Measurements from ENCODE around the gene STOX2. TPM values are rescaled to one million over a fixed set of nuclear protein-coding genes. Genes with fewer than 3 reads are reported as not detected.

The STOX2 gene
- total RNA-seq, 4 donors from 2014 or later: 3.5 to 23.1 (median 7.6) TPM

DNA sequence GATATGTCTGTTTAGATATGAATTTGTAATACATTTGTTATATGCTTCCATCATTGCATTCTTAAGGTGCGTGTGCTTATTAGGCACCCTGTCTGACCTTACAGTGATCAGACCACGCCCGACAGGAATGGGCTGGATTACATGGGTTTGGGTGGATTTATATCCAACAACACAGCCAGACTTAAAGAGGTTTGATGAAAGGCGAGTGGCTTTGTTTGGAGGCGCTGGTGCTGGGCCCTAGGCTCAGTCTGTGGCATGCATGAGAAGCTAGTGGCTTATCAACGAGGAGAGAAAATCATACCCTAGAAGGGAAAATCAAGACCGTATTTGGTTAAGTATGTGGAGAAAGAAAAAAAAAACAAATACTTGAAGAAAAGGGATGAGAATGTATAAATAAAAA is 80.7 kb downstream of the STOX2 start:
- H3K4me3 ChIP-seq: no peak overlapping the region
- TF ChIP-seq, protein P1, sequence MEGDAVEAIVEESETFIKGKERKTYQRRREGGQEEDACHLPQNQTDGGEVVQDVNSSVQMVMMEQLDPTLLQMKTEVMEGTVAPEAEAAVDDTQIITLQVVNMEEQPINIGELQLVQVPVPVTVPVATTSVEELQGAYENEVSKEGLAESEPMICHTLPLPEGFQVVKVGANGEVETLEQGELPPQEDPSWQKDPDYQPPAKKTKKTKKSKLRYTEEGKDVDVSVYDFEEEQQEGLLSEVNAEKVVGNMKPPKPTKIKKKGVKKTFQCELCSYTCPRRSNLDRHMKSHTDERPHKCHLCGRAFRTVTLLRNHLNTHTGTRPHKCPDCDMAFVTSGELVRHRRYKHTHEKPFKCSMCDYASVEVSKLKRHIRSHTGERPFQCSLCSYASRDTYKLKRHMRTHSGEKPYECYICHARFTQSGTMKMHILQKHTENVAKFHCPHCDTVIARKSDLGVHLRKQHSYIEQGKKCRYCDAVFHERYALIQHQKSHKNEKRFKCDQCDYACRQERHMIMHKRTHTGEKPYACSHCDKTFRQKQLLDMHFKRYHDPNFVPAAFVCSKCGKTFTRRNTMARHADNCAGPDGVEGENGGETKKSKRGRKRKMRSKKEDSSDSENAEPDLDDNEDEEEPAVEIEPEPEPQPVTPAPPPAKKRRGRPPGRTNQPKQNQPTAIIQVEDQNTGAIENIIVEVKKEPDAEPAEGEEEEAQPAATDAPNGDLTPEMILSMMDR (IDR thresholded peaks at IDR 0.05): no peak
- no peak for TF ChIP-seq POLR2A (IDR thresholded peaks at IDR 0.05)

DNA sequence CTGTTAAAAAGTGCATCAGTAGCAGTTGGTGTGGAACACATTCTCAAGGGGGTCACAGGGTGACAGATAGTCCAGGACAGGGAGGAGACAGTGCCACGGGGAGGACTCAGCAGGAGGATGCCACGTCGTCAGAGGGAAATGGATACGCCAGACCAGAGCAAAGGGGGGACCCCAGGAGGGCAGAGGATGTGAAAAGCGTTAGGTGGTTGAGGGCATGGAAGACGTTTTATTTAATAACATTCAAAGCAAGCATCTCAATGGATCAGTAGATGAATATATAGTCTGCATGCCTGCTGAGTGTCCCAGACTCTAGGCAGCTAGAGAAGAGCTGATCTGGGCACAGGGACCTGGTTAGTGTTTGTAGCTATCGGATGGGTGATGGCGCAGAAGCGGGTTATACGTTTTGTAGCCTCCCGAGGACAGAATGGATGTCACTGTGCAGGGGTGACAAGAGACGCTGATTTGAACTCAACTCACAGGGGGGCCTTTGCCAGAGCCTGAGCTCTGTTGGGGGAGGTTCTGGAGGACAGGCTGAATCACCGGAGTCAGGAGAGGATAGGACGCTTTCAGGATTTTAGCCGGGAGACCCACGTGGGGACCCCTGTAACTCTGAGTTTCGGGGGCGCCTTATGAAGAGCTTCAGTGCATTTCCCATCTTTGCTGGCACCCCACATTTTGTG is 81.3 kb downstream of the STOX2 start:
- TF ChIP-seq, protein P1 (IDR thresholded peaks at IDR 0.05): no peak
- no peak for TF ChIP-seq POLR2A (IDR thresholded peaks at IDR 0.05)
- no peaks in the 10 kb centered on the region for H3K4me1 ChIP-seq
- H3K27me3 ChIP-seq: no peaks in the 10 kb centered on the region
- no peaks in the 10 kb centered on the region for H3K36me3 ChIP-seq
- H3K27ac ChIP-seq: no peak overlapping the region
- H3K4me3 ChIP-seq: no peak overlapping the region
- H3K9me3 ChIP-seq: no peaks in the 10 kb centered on the region
- no peak for DNase-seq

More for the DNA sequence above, 80.7 kb downstream of the STOX2 start:
- no peaks in the 10 kb centered on the region for H3K27me3 ChIP-seq
- no peak for DNase-seq
- no peaks in the 10 kb centered on the region for H3K9me3 ChIP-seq
- no peaks in the 10 kb centered on the region for H3K4me1 ChIP-seq
- H3K27ac ChIP-seq: no peak overlapping the region
- no peaks in the 10 kb centered on the region for H3K36me3 ChIP-seq

DNA sequence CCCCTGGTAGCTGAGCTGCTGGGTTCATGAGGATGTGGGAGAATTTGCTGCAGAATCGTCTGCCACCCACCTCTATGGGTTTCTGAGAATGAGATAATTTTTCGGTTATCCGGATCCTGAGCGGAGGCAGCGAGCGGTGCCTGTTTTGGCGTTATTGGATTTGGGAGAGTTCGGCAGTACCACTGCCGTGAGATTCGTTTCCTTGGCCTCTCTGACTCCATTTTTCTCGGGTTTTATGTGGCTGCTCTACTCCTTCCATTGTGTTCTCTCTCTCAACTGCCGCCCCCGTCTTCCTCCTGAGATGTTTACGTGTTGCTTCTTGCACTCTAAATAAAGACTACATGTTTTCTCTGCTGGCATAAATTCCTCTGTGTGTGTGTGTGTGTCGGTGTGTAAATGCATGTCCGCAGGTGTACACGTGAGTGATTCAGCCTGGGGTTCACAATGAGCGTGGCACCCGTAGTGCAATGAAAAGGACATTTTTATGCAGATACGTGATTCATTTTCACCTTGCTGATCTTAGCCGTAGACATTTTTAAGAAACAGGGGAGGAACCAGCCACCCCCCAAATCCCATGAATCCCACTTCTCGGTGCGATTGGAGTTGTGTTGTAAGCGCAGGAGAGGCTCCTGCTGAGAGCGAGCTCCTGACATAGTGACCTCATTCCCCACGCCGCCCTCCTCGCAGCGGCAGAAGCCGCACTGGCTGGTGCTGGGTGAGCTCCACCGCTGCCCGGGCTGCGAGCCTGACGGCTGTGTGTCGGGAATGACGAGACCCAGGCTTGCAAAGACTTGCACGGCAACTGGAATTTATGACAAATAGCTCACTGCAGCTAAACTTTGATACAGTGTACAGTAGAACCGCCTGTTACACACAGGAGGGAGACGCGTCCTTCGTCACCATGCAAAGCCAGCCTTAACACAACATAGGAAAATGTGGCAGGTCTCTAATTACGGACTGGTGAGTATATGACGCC is 82.2 kb downstream of the STOX2 start:
- peak overlapping the region in 3 of 4 donors; percentile 9 to 47 (median 15) for H3K27ac ChIP-seq
- H3K9me3 ChIP-seq: no peaks in the 10 kb centered on the region
- no peaks in the 10 kb centered on the region for H3K4me1 ChIP-seq
- no peak for TF ChIP-seq POLR2A (IDR thresholded peaks at IDR 0.05)
- TF ChIP-seq, protein P1 (IDR thresholded peaks at IDR 0.05): no peak
- no peaks in the 10 kb centered on the region for H3K27me3 ChIP-seq
- peak in 1 of 3 donors; percentile 52 for DNase-seq
- peak overlapping the region in 2 of 4 donors; percentile 1 to 32 for H3K4me3 ChIP-seq
- no peaks in the 10 kb centered on the region for H3K36me3 ChIP-seq

DNA sequence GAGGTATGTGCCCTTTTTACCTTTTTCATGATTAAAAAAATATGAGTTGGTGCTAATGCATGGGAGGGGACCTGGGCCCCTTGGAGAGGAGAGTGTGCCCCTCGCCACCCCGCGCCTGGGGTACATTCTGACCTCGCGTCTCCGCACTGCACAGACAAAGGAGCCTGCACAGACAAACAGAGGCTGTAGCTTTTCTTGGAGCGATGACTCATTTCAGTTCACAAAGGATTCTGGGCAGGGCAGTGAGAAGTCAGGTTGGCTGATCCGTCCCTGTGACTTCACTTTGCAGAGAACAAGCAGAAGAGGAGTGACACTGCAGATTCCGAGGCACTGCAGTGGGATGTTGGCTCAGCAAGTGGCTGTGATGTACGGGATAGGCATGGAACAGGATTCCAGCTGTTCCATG is 82.9 kb downstream of the STOX2 start:
- no peaks in the 10 kb centered on the region for H3K36me3 ChIP-seq
- no peaks in the 10 kb centered on the region for H3K27me3 ChIP-seq
- H3K27ac ChIP-seq: peak overlapping the region in 2 of 4 donors; percentile 9 to 47
- peak in 1 of 3 donors; percentile 71 for DNase-seq
- no peak for TF ChIP-seq POLR2A (IDR thresholded peaks at IDR 0.05)
- TF ChIP-seq, protein P1 (IDR thresholded peaks at IDR 0.05): no peak
- peak overlapping the region in 2 of 4 donors; percentile 1 to 32 for H3K4me3 ChIP-seq
- H3K9me3 ChIP-seq: no peaks in the 10 kb centered on the region
- H3K4me1 ChIP-seq: no peaks in the 10 kb centered on the region

DNA sequence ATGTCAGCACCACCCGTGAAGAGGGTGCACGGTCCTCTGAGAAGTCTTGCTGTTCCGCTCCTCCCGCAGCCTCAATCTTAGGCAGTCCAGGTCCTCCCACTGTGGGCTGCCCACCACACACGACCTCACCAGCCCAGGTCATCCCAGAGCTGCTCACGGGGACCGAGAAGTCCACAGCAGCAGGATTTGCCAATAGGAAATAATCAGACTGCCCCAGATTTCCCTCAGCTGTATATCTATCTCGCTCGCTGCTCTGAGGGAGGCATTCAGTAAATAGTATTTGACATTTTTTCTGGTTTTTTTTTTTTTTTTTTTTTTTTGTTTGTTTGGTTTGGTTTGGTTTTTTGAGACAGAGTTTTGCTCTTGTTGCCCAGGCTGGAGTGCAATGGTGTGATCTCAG is 83.8 kb downstream of the STOX2 start:
- Histone ChIP-seq H3K27me3 (no peaks in the 10 kb centered on the region), H3K27ac (peak overlapping the region in 1 of 4 donors; percentile 47)

More for the DNA sequence above, 83.8 kb downstream of the STOX2 start:
- no peaks in the 10 kb centered on the region for H3K4me1 ChIP-seq
- no peak overlapping the region for H3K4me3 ChIP-seq
- no peak for DNase-seq
- no peaks in the 10 kb centered on the region for H3K9me3 ChIP-seq
- H3K36me3 ChIP-seq: no peaks in the 10 kb centered on the region
- TF ChIP-seq, protein P1 (IDR thresholded peaks at IDR 0.05): no peak
- no peak for TF ChIP-seq POLR2A (IDR thresholded peaks at IDR 0.05)

All from Peyer's patch (tissue), 4 donors.